GM18511 (cell line): Measurements from ENCODE around the gene ARPC1B.
A peak's percentile ranks its signal among the peaks of the same experiment; 100 is the strongest.
"Not testable (repeated sequence)": the region's sequence is repeated elsewhere in the genome, so short reads cannot be mapped to it uniquely, and the experiment has no call there.

Experiments
- ATAC-seq: cut with Tn5 transposase; IDR thresholded peaks from one replicate; pipeline ENCODE4 v1.9.1; 2021; ENCODE audit warnings: mild to moderate bottlenecking, moderate library complexity; ENCODE audit not compliant: unreplicated experiment

Gene ARPC1B

DNA sequence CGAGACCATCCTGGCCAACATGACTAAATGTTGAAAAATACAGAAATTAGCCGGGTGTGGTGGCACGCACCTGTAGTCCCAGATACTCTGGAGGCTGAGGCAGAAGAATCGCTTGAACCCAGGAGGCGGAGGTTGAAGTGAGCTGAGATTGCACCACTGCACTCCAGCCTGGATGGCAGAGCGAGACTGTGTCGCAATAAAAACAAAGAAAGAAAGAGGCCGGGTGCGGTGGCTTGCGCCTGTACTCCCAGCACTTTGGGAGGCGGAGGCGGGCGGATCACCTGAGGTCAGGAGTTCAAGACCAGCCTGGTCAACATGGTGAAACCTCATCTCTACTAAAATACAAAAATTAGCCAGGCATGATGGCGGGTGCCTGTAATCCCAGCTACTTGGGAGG is 12.7 kb downstream of the ARPC1B start:
- ATAC-seq: not testable (repeated sequence)

DNA sequence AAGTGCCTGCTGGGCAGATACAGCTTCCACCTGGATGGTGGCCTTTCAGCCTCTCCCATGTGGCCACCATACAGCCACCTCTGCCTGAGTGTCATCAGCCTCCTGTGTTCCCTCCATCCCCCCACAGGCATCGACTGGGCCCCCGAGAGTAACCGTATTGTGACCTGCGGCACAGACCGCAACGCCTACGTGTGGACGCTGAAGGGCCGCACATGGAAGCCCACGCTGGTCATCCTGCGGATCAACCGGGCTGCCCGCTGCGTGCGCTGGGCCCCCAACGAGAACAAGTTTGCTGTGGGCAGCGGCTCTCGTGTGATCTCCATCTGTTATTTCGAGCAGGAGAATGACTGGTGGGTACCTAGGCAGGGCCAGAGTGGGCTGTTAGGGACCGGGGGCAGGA is 13.4 kb downstream of the ARPC1B start:
- no peak for ATAC-seq

- no peak for ATAC-seq
Observed at GRCh38 chr7:99389772-99390171, 15.2 kb downstream of the ARPC1B start.

GRCh38 chr7:99390941-99391602 is 16.5 kb downstream of the ARPC1B start:
- ATAC-seq: no peak

DNA sequence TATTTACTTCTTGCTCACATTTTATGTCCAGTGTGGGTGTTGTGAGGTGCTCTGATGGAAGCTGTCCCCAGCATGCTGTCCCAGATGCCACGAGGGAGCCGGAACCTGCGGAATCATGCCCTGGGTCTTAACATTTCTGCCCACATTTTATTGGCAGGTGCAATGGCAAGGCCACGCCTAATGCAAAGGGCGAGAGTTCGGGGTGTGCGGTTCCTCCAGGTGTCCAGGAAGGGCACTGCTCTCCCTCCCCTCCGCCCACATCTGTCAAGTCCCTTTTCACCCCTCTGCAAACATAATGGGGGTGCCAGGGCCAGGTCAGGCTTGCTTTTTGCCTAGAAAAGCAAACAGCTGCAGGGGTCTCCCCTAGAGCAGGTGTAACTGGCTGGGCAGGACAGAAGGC is 17.5 kb downstream of the ARPC1B start:
- ATAC-seq: no peak

- no peak for ATAC-seq
Observed at GRCh38 chr7:99392659-99393354, 18.3 kb downstream of the ARPC1B start.

- ATAC-seq: no peak
Observed at GRCh38 chr7:99393355-99394187, 19.0 kb downstream of the ARPC1B start.

GRCh38 chr7:99394188-99394502 is 19.6 kb downstream of the ARPC1B start:
- ATAC-seq: no peak

- no peak for ATAC-seq
Observed at GRCh38 chr7:99395616-99396327, 21.2 kb downstream of the ARPC1B start.

DNA sequence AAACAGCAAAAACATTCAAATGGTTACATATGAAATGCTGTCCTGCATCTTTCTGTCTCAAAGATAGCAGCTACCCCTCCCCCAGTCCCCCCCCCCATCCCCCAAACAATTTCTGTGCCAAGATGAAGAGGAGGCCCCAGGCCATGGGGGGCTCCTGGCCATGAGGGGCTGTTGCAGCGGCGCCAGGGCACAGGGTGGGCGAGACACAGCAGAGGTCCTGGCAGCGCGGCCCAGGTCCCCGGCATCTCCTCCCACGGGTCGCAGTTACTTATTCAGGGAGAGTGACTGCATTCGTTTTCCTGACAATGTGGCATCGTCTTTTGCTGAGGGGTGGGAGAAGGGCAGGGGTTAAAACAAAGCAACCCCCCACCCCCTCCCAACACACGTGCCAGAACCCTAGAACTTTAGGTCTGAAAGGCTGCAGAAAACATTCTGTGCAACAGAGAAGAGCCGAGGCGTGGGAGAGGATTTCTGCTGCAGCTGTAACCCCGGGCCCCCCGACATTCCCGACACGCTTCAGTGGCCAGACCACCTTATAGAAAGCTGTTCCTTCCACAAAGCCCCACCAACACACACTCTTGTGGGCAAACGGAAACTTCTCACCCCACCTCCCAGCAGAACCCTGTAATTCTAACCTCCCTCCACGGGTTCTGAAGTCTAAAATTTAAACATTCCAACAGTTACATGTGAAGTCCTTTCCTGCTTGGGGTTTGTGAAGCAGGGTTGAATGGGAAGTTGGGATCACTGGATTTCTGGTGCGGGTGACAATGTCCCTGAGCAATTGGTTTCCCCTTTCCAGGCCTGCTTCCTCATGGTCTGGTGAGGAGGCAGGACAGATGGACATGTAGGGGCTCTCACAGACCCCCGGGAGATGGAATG is 22.1 kb downstream of the ARPC1B start:
- no peak for ATAC-seq

DNA sequence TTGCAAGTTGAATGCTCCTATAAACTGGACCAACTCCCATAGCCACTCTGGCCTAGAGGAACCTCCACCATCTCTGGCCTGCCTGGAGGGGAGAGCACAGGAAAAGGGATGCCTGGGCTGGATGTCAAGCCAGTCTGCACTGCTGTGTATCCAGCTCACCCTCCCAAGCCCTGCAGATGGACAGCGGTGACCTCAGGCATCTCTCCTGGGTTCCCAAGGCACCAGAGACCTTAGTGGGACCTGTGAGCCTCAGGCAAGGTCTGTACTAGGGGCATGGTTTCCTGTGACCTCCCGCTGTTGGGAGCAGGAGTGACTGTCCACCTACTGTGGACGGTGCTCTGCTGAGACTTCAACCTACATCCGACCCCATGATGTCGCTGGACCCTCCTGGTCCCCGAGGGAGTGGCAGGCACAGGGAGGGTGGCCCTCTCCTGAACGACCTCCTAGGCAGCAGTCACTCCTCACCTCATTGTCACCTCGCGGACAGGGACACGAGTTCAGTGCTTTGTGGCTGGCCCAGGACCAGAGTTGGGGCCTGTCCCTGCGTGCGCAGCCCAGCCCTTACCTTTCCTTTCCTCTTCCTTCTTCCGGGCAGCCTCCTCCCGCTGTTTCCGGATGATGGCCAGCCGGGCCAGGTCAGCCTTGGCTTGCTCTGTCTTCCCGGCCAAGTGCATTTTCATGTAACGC is 22.9 kb downstream of the ARPC1B start:
- no peak for ATAC-seq

GRCh38 chr7:99398891-99399445 is 24.4 kb downstream of the ARPC1B start:
- no peak for ATAC-seq

GRCh38 chr7:99399597-99399996 is 25.1 kb downstream of the ARPC1B start:
- ATAC-seq: no peak

DNA sequence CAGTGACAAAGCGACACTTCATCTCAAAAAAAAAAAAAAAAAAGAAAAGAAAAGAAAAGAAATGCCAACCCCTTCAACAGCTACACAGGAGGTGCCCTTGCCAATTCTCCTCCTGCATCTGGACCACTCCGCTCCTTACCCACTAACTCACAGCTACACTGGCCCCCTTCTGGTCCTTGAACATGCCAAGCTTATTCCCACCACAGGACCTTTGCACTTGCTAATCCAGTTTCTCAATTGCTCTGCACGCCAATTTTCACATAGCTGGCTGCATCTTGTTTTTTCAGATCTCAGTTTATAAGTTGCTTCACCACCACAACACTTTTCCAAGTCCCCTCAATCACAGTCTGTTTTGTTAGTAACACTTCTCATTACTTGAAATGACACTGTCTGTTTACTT is 28.3 kb downstream of the ARPC1B start:
- no peak for ATAC-seq

DNA sequence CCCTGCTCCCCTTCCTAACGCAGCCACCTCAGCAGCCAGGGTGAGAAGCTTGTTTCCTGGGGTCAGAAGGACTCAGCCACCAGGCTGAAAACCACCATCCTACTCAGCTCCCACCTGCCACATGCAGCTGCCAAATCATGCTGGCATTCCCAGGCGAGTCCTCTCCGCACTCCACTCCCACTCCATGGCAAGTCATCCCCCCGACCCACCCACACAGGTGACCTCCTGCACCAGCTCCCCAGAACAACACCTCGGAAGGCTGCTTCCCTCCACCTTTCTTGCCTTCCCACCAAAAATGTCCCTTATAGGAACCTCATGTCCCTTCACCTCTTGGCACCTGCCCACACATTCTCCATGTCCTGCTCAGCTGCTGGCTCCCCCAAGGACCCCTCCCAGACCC is 29.2 kb downstream of the ARPC1B start:
- ATAC-seq: no peak

DNA sequence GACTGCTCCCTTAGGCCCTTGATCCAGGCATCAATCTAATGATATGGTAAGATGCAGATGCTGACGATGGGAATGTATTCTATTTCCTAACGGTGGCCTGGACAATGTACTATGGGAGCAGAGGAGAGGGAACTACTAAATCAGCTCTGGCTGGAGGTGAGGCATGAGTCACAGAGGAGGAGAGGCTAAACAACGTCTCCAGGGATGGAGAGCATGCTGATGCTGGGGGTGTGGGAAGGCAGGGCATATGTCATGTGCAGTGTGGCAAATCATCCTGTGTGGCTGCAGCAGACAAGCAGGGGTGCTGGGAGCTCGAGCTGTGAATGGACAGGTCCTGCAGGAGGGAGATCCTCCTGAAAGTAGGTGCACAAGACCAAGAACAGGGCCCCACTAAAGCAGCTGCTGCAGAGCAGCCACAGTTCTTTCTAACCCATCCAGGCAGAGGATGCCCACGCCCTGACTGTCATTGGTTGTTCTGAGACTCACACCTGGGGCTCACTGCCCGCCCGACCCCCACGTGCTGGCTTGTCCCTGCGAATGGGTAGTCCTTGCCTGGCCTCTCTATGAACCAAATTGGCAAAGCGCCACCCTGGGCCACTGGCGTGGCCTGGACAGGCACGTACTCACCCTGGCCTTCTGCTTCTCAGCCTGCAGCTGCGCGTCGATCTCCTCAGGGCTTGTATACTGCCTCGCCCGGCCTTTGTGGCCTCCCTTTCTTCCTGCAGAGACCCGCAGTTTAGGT is 29.9 kb downstream of the ARPC1B start:
- ATAC-seq: no peak

- no peak for ATAC-seq
Observed at GRCh38 chr7:99404977-99405320, 30.4 kb downstream of the ARPC1B start.

GRCh38 chr7:99406557-99406956 is 32.0 kb downstream of the ARPC1B start:
- ATAC-seq: no peak

DNA sequence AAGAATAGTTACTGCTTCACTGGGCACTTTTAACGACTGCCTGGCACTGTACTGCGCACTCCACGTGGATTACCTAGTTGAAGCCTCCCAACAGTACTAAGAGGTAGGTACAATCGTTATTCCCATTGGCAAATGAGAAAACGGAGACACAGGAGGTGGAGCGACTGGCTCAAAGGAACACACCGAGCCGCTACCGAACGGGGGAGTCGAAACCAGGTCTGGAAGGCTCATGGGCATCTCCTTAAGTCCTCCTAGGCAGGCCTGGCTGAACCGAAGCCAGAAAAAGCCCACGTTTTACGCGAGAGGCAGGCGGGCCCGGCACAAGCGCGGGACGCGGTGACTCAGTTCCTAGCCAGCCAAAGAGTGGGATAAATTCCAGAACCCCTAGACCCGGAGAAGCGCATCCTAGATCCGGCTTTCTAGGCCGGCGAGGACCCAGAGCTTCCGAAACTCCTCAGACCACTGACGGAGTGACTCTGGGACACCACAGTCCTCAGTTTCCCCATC is 33.4 kb downstream of the ARPC1B start:
- ATAC-seq: peak; percentile 8
